ENCODE measurements around the gene HPS6.
A peak's percentile ranks its signal among the peaks of the same experiment; 100 is the strongest.

- TF ChIP-seq POLR2A (IDR thresholded peaks at IDR 0.05; ENCODE audit: low read length) (peak; percentile 68), GATA1 (IDR thresholded peaks at IDR 0.05; ENCODE audit: low read depth, low read length) (no peak)
Observed at GRCh38 chr10:102114861-102115618, 49.9 kb downstream of the HPS6 start.

All from erythroblast (primary cell).